Endothelial cell of umbilical vein (primary cell): Measurements from ENCODE around the gene HOXB6. TPM values are rescaled to one million over a fixed set of nuclear protein-coding genes. Genes with fewer than 3 reads are reported as not detected.

Experiments
- BruUV-seq: library from RNA; stranded (reverse); fragments of 400-500 nt; replicated peaks from 2 replicates; lab custom pipeline; 2021; lab: Mats Ljungman, UMichigan
- CTCF ChIA-PET: fragments of 300-600, 350-600 bp; sonication (Branson Sonifier 250); formaldehyde crosslinking; loops from one replicate; lab custom pipeline; 2021; ENCODE audit warnings: antibody characterized with exemption, inconsistent platforms; lab: Charles Lee
- POLR2A ChIA-PET: fragments of 300-600, 350-600 bp; sonication (Branson Sonifier 250); formaldehyde crosslinking; loops from one replicate; lab custom pipeline; 2021; ENCODE audit warnings: antibody characterized with exemption, inconsistent platforms; lab: Charles Lee
- DNase-seq: peaks from one replicate; pipeline ENCODE4 v3.0.0-alpha.2; 2011; ENCODE audit warnings: low read depth, low spot score
- FAIRE-seq: peaks from 2 replicates; lab custom pipeline; 2011; peaks lifted over from hg19 to GRCh38; lab: Jason Lieb, UNC
- H2AFZ ChIP-seq: 2 replicates; pipeline ENCODE4 v1.6.0; 2012; ENCODE audit warnings: low read depth, low read length, control low read depth, inconsistent platforms
- H3K27ac ChIP-seq: 2 replicates; pipeline ENCODE4 v1.5.1; 2011; ENCODE audit warnings: low read depth, mild to moderate bottlenecking, control low read depth, low read length, moderate library complexity; ENCODE audit not compliant: insufficient read depth
- H3K27me3 ChIP-seq, 2 experiments: 2 replicates each; pipeline versions ENCODE4 v1.6.0 to v1.6.1; 2011; ENCODE audit warnings: low read length in 2 of 2, mixed read lengths in 1 of 2; ENCODE audit not compliant: control insufficient read depth in 2 of 2, insufficient read depth in 2 of 2
- H3K36me3 ChIP-seq, 2 experiments: 2 replicates in 1 of 2; 3 replicates in 1 of 2; pipeline ENCODE4 v1.5.1; 2011; ENCODE audit warnings: low read length in 2 of 2, mild to moderate bottlenecking in 1 of 2, moderate library complexity in 1 of 2; ENCODE audit not compliant: control insufficient read depth in 2 of 2, insufficient read depth in 2 of 2; ENCODE audit errors: extremely low read depth in 1 of 2
- H3K4me1 ChIP-seq: 3 replicates; pipeline ENCODE4 v1.5.1; 2011; ENCODE audit warnings: mild to moderate bottlenecking, low read length; ENCODE audit not compliant: control insufficient read depth, insufficient read depth; ENCODE audit errors: extremely low read depth
- H3K4me2 ChIP-seq: 2 replicates; pipeline ENCODE4 v1.6.1; 2011; ENCODE audit warnings: low read length, control low read depth, mixed read lengths; ENCODE audit not compliant: insufficient read depth
- H3K4me3 ChIP-seq, 3 experiments: fragments of 200-600 bp in 1 of 3; sonication (generic), shearing (Covaris generic) in 1 of 3; replicated peaks in 1 of 3; 2 replicates each; pipeline ENCODE4 v1.5.1; 2011 to 2016; ENCODE audit warnings: control low read depth in 3 of 3, low read length in 3 of 3, mild to moderate bottlenecking in 2 of 3, inconsistent platforms in 1 of 3, low read depth in 1 of 3, moderate library complexity in 1 of 3; ENCODE audit not compliant: insufficient read depth in 1 of 3
- H3K79me2 ChIP-seq: 2 replicates; pipeline ENCODE4 v1.6.0; 2012; ENCODE audit warnings: low read length, inconsistent platforms; ENCODE audit not compliant: control insufficient read depth, insufficient read depth
- H3K9ac ChIP-seq: replicated peaks from 2 replicates; pipeline ENCODE3; 2011; ENCODE audit warnings: low read length, control low read depth; ENCODE audit not compliant: insufficient read depth; ENCODE audit errors: extremely low read depth
- H3K9me1 ChIP-seq: replicated peaks from 3 replicates; pipeline ENCODE4 v1.6.0; 2011; ENCODE audit warnings: mild to moderate bottlenecking, low read length; ENCODE audit not compliant: control insufficient read depth, insufficient read depth; ENCODE audit errors: extremely low read depth
- H3K9me3 ChIP-seq: replicated peaks from 2 replicates; pipeline ENCODE4 v1.5.1; 2012; ENCODE audit warnings: low read length, inconsistent platforms; ENCODE audit not compliant: control insufficient read depth, insufficient read depth
- H4K20me1 ChIP-seq: replicated peaks from 2 replicates; pipeline ENCODE3; 2011; ENCODE audit warnings: mild to moderate bottlenecking, low read length; ENCODE audit not compliant: control insufficient read depth, insufficient read depth; ENCODE audit errors: extremely low read depth
- EZH2 ChIP-seq: IDR thresholded peaks from 2 replicates; pipeline ENCODE4 v1.6.1; 2012; ENCODE audit warnings: borderline replicate concordance, low read depth, mild to moderate bottlenecking, moderate library complexity, low read length, inconsistent platforms; ENCODE audit not compliant: severe bottlenecking
- FOS ChIP-seq: IDR thresholded peaks from 2 replicates; pipeline ENCODE4 v1.6.1; 2011; ENCODE audit warnings: mild to moderate bottlenecking, low read length, moderate library complexity, borderline replicate concordance; ENCODE audit not compliant: insufficient read depth
- GATA2 ChIP-seq: IDR thresholded peaks from 2 replicates; pipeline ENCODE4 v1.7.0; 2011; ENCODE audit warnings: low read depth, mild to moderate bottlenecking, moderate library complexity, mixed read lengths, low read length; ENCODE audit not compliant: insufficient read length, insufficient read depth
- JUN ChIP-seq: IDR thresholded peaks from 2 replicates; pipeline ENCODE4 v1.6.1; 2011; ENCODE audit warnings: borderline replicate concordance, low read depth; ENCODE audit not compliant: insufficient read length, insufficient read depth
- MYC ChIP-seq: IDR thresholded peaks from one replicate; pipeline ENCODE4 v1.6.1; 2011; ENCODE audit warnings: mild to moderate bottlenecking, low read depth, low read length
- POLR2A ChIP-seq: IDR thresholded peaks from 2 replicates; pipeline ENCODE4 v1.6.1; 2012; ENCODE audit warnings: low read depth, mild to moderate bottlenecking, control low read depth, low read length
- POLR2AphosphoS5 ChIP-seq: IDR thresholded peaks from 2 replicates; pipeline ENCODE4 v1.6.1; 2012; ENCODE audit warnings: low read depth, mild to moderate bottlenecking, control low read depth, low read length, moderate library complexity; ENCODE audit not compliant: insufficient read depth
- dilution Hi-C: fragments of 300-500 bp; cut with MboI; formaldehyde crosslinking; loops from one replicate; pipeline ENCODE4 v1.15.0; 2019; ENCODE audit warnings: low sequenced_read_pairs; ENCODE audit not compliant: extremely low pct_ligation_motif_present
- intact Hi-C: fragments of 100-400 bp; cut with micrococcal nuclease; formaldehyde crosslinking; loops from one replicate; pipeline ENCODE4 v1.10.0; 2022
- polyA plus RNA-seq, 4 experiments: library from polyadenylated mRNA; depleted of rRNA in 3 of 4; stranded (reverse) in 3 of 4; unstranded in 1 of 4; fragments of >200 nt; gene quantifications; 2 replicates each; pipeline versions ENCODE4 v1.2.1 to v1.2.3, GENCODE V29; 2011 to 2012; ENCODE audit warnings: missing spikeins in 1 of 4
- total RNA-seq: library from RNA; stranded (reverse); gene quantifications from 2 replicates; pipeline ENCODE4 v1.2.3, GENCODE V29; 2021
- TF ChIP-seq, protein P1 (sequence below), 2 donors: IDR thresholded peaks; 1 replicate in 1 of 2; 2 replicates in 1 of 2; pipeline ENCODE4 v1.5.1; 2011; ENCODE audit warnings: low read length in 2 of 2, mild to moderate bottlenecking in 2 of 2, moderate library complexity in 2 of 2, control low read depth in 1 of 2, inconsistent platforms in 1 of 2, low read depth in 1 of 2; ENCODE audit not compliant: insufficient read depth in 1 of 2; ENCODE audit errors: extremely low read depth in 1 of 2
- TF ChIP-seq, protein P2 (sequence below): IDR thresholded peaks from 2 replicates; pipeline ENCODE4 v1.6.1; 2011; ENCODE audit not compliant: insufficient read depth, insufficient read length

The HOXB6 gene
- total and polyA plus RNA-seq, 2 donors (not counting 3 experiments of a cell fraction or from before 2014, with no cell fraction given): 8.8 to 24.0 TPM

DNA sequence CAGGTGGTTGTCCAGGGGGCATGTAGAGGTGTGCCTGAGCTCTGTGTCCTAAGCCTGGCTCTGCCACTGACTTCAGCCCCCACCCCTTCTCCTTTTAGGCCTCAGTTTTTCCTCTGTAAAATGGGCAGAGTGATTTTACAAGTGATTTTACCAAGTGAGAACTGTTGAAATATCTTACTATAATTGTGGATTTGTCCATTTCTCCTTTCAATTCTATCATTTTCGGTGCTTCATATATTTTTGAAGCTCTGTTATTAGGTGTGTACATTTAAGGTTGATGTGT lies 43.1 kb upstream of the HOXB6 start:
- ChIA-PET CTCF (interaction anchor here (4.5 kb wide), 1 partner anchor 12 kb away, joined by 23 read pairs; no protein-coding TSS in a partner anchor), POLR2A (no interaction called here)
- peaks cover 48 to 55% of the 10 kb centered on the region in 2 experiments for H3K27me3 ChIP-seq
- no peaks in the 10 kb centered on the region for H3K36me3 ChIP-seq
- no peak for DNase-seq
- dilution Hi-C loops: no loop called here
- BruUV-seq: no TSS peak
- H3K79me2 ChIP-seq: no peaks in the 10 kb centered on the region
- intact Hi-C loops: no loop called here
- no peaks in the 10 kb centered on the region for H3K4me1 ChIP-seq
- no peak for FAIRE-seq
- H3K27ac ChIP-seq: no peak overlapping the region
- no peaks in the 10 kb centered on the region for H3K9me3 ChIP-seq
- no peak overlapping the region for H2AFZ ChIP-seq
- H3K9me1 ChIP-seq: no peaks in the 10 kb centered on the region
- H3K4me2 ChIP-seq: no peak overlapping the region
- no peak overlapping the region for H3K4me3 ChIP-seq
- no peak overlapping the region for H3K9ac ChIP-seq
- no peaks in the 10 kb centered on the region for H4K20me1 ChIP-seq
- TF ChIP-seq POLR2A (no peak), GATA2 (no peak), JUN (no peak), EZH2 (no peak), MYC (no peak), FOS (no peak), POLR2AphosphoS5 (no peak)
- TF ChIP-seq, protein P1, sequence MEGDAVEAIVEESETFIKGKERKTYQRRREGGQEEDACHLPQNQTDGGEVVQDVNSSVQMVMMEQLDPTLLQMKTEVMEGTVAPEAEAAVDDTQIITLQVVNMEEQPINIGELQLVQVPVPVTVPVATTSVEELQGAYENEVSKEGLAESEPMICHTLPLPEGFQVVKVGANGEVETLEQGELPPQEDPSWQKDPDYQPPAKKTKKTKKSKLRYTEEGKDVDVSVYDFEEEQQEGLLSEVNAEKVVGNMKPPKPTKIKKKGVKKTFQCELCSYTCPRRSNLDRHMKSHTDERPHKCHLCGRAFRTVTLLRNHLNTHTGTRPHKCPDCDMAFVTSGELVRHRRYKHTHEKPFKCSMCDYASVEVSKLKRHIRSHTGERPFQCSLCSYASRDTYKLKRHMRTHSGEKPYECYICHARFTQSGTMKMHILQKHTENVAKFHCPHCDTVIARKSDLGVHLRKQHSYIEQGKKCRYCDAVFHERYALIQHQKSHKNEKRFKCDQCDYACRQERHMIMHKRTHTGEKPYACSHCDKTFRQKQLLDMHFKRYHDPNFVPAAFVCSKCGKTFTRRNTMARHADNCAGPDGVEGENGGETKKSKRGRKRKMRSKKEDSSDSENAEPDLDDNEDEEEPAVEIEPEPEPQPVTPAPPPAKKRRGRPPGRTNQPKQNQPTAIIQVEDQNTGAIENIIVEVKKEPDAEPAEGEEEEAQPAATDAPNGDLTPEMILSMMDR (IDR thresholded peaks at IDR 0.05; ENCODE audit: extremely low read depth in 1 of 2, insufficient read depth in 1 of 2, low read depth in 1 of 2, low read length in 2 of 2): no peak
- TF ChIP-seq, protein P2, sequence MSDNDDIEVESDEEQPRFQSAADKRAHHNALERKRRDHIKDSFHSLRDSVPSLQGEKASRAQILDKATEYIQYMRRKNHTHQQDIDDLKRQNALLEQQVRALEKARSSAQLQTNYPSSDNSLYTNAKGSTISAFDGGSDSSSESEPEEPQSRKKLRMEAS: no peak
